Natural killer cell (primary cell): ENCODE results near the gene RINL. TPM values are rescaled to one million over a fixed set of nuclear protein-coding genes. Genes with fewer than 3 reads are reported as not detected.
"Not testable (repeated sequence)": the region's sequence is repeated elsewhere in the genome, so short reads cannot be mapped to it uniquely, and the experiment has no call there.

Source experiments
- ATAC-seq, 3 donors: fragments of 150-1000 bp in 2 of 3; fragments of 200-7000 bp in 1 of 3; cut with Tn5 transposase; 1 replicate in 1 of 3; 2 replicates in 2 of 3; pipeline ENCODE4 v1.10.0; 2021; ENCODE audit warnings: mild to moderate bottlenecking in 2 of 3, moderate library complexity in 2 of 3
- DNase-seq, 2 donors: peaks; one replicate each; pipeline versions ENCODE4 v3.0.0 to v3.0.0-alpha.2; 2013 to 2021; ENCODE audit warnings: mixed read lengths in 1 of 2
- H3K27ac ChIP-seq: one replicate; pipeline ENCODE4 v1.5.1; 2013; ENCODE audit warnings: mild to moderate bottlenecking, low read length
- H3K27me3 ChIP-seq: one replicate; pipeline ENCODE4 v1.6.1; 2013; ENCODE audit warnings: low read length; ENCODE audit not compliant: control insufficient read depth, insufficient read depth
- H3K36me3 ChIP-seq: one replicate; pipeline ENCODE4 v1.6.1; 2013; ENCODE audit warnings: low read length; ENCODE audit not compliant: control insufficient read depth, insufficient read depth
- H3K4me1 ChIP-seq: one replicate; pipeline ENCODE4 v1.6.1; 2013; ENCODE audit warnings: low read length; ENCODE audit not compliant: control insufficient read depth, insufficient read depth
- H3K4me3 ChIP-seq: one replicate; pipeline ENCODE4 v1.5.1; 2013; ENCODE audit warnings: low read length
- H3K9me3 ChIP-seq: one replicate; pipeline ENCODE4 v1.6.1; 2013; ENCODE audit warnings: low read length; ENCODE audit not compliant: control insufficient read depth, insufficient read depth
- H3K27ac Mint-ChIP-seq, 2 donors: one replicate each; pipeline ENCODE4 v1.8.0; 2022; ENCODE audit warnings: mild to moderate bottlenecking in 2 of 2, mixed read lengths in 2 of 2, moderate library complexity in 1 of 2
- H3K27me3 Mint-ChIP-seq, 2 donors: one replicate each; pipeline ENCODE4 v1.8.0; 2022; ENCODE audit warnings: low read depth in 2 of 2, mixed read lengths in 2 of 2
- H3K36me3 Mint-ChIP-seq: one replicate; pipeline ENCODE4 v1.8.0; 2022; ENCODE audit warnings: mixed read lengths
- H3K4me1 Mint-ChIP-seq, 2 donors: one replicate each; pipeline ENCODE4 v1.8.0; 2022; ENCODE audit warnings: mixed read lengths in 2 of 2
- H3K4me3 Mint-ChIP-seq: one replicate; pipeline ENCODE4 v1.8.0; 2022; ENCODE audit warnings: mild to moderate bottlenecking, moderate library complexity, mixed read lengths
- H3K9me3 Mint-ChIP-seq, 2 donors: one replicate each; pipeline ENCODE4 v1.8.0; 2022; ENCODE audit warnings: mixed read lengths in 2 of 2
- CTCF ChIP-seq: fragments of 200-600 bp; IDR thresholded peaks from one replicate; pipeline ENCODE4 v1.8.0; 2022; ENCODE audit warnings: antibody characterized with exemption
- WGBS: methylation state at CpG from one replicate; pipeline ENCODE4 v1.1.7; 2013; ENCODE audit warnings: missing lambda C conversion rate; ENCODE audit not compliant: insufficient coverage; 5-methylcytosine and 5-hydroxymethylcytosine counted together
- intact Hi-C: fragments of 100-400 bp; cut with micrococcal nuclease; formaldehyde crosslinking; loops from one replicate; pipeline ENCODE4 v1.14.2; 2022
- total RNA-seq, 4 donors: library from RNA; stranded (reverse); fragments of 120-200 nt in 1 of 4; gene quantifications; one replicate each; pipeline versions ENCODE4 v1.2.3 to v1.2.4, GENCODE V29; 2013 to 2022

The RINL gene
- total RNA-seq, 3 donors from 2014 or later (not counting 1 experiment from before 2014, with no cell fraction given), result 59.7 to 65.6 (median 59.7) TPM

DNA sequence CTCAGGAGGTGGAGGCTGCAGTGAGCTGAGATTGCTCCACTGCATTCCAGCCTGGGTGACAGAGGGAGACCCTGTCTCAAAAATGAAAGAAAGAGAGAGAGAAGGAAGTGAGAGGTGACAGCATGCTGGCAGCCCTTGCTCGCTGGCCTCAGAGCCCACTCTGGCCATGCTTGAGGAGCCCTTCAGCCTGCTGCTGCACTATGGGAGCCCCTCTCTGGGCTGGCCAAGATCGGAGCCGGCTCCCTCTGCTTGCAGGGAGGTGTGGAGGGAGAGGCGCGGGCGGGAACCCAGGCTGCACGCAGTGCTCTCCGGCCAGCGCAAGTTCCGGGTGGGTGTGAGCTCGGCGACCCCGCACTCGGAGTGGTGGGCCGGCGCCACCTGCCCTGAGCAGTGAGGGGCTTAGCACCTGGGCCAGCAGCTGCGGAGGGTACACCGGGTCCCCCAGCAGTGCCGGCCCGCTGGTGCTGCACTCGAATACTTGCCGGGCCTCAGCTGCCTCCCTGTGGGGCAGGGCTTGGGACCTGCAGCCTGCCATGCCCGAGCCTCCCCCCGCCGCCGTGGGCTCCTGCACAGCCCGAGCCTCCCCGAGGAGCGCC is 56.7 kb downstream of the RINL start:
- H3K9me3 Mint-ChIP-seq, H3K27ac Mint-ChIP-seq, H3K27ac ChIP-seq, H3K27me3 ChIP-seq, H3K27me3 Mint-ChIP-seq, ATAC-seq, H3K36me3 Mint-ChIP-seq, H3K4me3 Mint-ChIP-seq, H3K4me3 ChIP-seq, H3K4me1 ChIP-seq, intact Hi-C loops, DNase-seq, H3K9me3 ChIP-seq: not testable (repeated sequence)
- peaks cover 21% of the 10 kb centered on the region for H3K36me3 ChIP-seq
- H3K4me1 Mint-ChIP-seq, result peaks cover 21 to 28% of the 10 kb centered on the region in 2 donors
- 97% methylated on average over 29 of the region's 29 CpGs for WGBS

DNA sequence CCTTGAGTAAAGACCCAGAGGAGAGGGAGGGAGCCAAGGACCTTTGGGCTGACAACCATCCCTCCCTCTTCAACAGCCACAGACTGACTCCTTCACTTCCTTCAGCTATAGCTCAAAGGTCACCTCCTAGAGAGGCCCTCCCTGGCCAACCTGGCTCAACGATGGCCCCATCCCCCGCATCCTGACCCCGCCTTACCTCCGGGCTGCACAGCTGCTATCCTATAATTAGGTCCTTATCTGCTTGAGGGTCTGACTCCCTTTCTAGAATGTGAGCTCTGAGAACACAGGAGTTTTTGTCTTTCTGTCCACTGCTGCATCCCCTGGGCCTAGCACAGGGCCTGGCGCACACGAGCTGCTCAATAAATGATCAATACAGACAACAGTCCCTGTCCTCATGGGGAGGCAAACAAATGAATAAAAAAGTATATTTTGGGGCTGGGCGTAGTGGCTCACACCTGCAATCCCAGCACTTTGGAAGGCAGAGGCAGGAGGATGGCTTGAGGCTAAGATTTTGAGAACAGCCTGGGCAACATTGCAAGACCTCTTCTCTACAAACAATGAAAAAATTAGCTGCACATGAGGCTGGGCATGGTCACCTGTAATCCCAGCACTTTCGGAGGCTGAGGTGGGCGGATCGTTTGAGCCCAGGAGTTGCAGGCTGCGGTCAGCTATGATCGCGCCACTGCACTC is 58.7 kb downstream of the RINL start:
- Mint-ChIP-seq H3K4me1 (peaks cover 15 to 23% of the 10 kb centered on the region in 2 donors), H3K9me3 (no peaks in the 10 kb centered on the region), H3K36me3 (no peaks in the 10 kb centered on the region), H3K4me3 (no peak overlapping the region), H3K27ac (peak overlapping the region in 1 of 2 donors; percentile 52), H3K27me3 (no peaks in the 10 kb centered on the region)
- no peak for ATAC-seq
- 97% methylated on average over 13 of the region's 13 CpGs for WGBS
- Histone ChIP-seq H3K27me3 (no peaks in the 10 kb centered on the region), H3K9me3 (no peaks in the 10 kb centered on the region), H3K36me3 (peaks cover 34% of the 10 kb centered on the region), H3K4me3 (no peak overlapping the region), H3K27ac (no peak overlapping the region), H3K4me1 (peaks cover 5% of the 10 kb centered on the region)
- intact Hi-C loops, result no loop called here
- no peak for TF ChIP-seq CTCF
- no peak for DNase-seq

Other genes with a start within 250 kb of the RINL start
- 100 to 1,000 TPM; 443 to 595 (median 541) TPM for gene ACTN4, start 230.6 kb downstream of the RINL start, total RNA-seq
- 10 to 100 TPM in 2 of 3 donors, 1 to 10 TPM in 1; 7.4 to 51.0 (median 26.7) TPM for gene CAPN12, start 133.8 kb downstream of the RINL start, total RNA-seq
- not detected for gene LGALS7, start 104.8 kb downstream of the RINL start, total RNA-seq
- gene LGALS7B, start 89.1 kb downstream of the RINL start, total RNA-seq, result not detected
- 1 to 10 TPM; 4.2 to 4.8 (median 4.6) TPM for gene LGALS4, start 65.3 kb downstream of the RINL start, total RNA-seq
- 100 to 1,000 TPM; 114 to 145 (median 119) TPM for gene ECH1, start 46.5 kb downstream of the RINL start, total RNA-seq
- gene HNRNPL, start 28.3 kb downstream of the RINL start, total RNA-seq, result 100 to 1,000 TPM; 636 to 800 (median 702) TPM
- gene SIRT2, start 21.3 kb upstream of the RINL start, total RNA-seq, result 100 to 1,000 TPM; 171 to 283 (median 208) TPM
- 100 to 1,000 TPM in 2 of 3 donors, 10 to 100 TPM in 1; 78.0 to 125 (median 118) TPM for gene NFKBIB, start 21.7 kb upstream of the RINL start, total RNA-seq
- 1 to 10 TPM; 1.3 to 3.7 (median 2.3) TPM for gene CCER2, start 33.9 kb upstream of the RINL start, total RNA-seq
- gene SARS2, start 52.5 kb upstream of the RINL start, total RNA-seq, result 10 to 100 TPM; 25.4 to 53.0 (median 38.9) TPM
- 10 to 100 TPM; 25.3 to 27.8 (median 26.7) TPM for gene MRPS12, start 52.7 kb upstream of the RINL start, total RNA-seq
- not detected for gene FBXO17, start 97.5 kb upstream of the RINL start, total RNA-seq
- under 1 TPM in 2 of 3 donors, not detected in 1; 0.23 to 0.38 TPM for gene FBXO27, start 154.3 kb upstream of the RINL start, total RNA-seq
- gene ACP7, start 206.1 kb upstream of the RINL start, total RNA-seq, result not detected
- gene PAK4, start 247.5 kb upstream of the RINL start, total RNA-seq, result 10 to 100 TPM in 2 of 3 donors, 1 to 10 TPM in 1; 6.7 to 13.4 (median 11.8) TPM